Measurements from ENCODE around the gene PPP1R11. TPM values are rescaled to one million over a fixed set of nuclear protein-coding genes. Genes with fewer than 3 reads are reported as not detected.

PPP1R11 gene
- polyA plus RNA-seq, 6 donors from 2014 or later = 70.9 to 101 (median 84.8) TPM

DNA sequence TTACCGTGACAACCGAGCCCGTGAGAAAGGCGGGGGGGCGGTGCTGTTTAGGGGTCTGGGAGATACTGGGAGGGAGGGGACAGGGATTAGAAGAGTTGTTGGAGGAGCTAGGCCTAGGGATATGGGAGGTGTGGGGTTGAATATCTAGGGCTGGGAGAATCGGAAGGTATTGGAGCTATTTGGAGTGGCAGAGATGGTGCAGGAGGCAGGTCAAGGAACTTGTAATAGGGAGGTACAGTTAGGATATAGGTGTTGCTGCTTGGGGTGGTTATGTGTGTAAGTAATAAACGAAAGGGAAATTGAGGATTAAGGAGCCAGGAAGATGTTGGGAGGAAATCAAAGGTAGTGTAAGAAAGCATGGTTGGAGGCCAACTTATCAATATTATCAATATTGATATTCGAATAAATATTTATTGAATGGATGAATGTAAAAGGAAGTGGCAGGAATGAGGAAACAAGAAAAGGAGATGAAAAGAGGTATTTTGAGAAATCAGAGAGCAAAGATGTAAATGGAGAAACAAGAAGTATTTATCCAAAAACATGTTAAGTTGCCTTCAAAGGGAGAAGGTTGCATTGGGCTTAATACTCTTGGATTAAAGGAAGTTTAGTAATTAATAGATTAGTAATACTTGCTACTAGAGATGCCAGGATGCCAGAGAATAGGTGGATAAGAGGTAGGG lies 602 bp downstream of the PPP1R11 start:
- DNase-seq (no peak), ATAC-seq (ENCODE audit: low read depth in 2 of 2) (no peak)
- Mint-ChIP-seq H3K27me3 (peaks cover 23 to 35% (median 28%) of the 10 kb centered on the region in 3 donors), H3K27ac (peak overlapping the region; percentile 98 to 100 (median 100)), H3K9me3 (peaks cover 0 to 3% (median 0%) of the 10 kb centered on the region in 7 donors), H3K36me3 (peaks cover 37 to 51% of the 10 kb centered on the region in 2 donors), H3K4me3 (peak overlapping the region; percentile 84 to 99 (median 97)), H3K4me1 (peaks cover 48 to 59% (median 52%) of the 10 kb centered on the region in 3 donors)

DNA sequence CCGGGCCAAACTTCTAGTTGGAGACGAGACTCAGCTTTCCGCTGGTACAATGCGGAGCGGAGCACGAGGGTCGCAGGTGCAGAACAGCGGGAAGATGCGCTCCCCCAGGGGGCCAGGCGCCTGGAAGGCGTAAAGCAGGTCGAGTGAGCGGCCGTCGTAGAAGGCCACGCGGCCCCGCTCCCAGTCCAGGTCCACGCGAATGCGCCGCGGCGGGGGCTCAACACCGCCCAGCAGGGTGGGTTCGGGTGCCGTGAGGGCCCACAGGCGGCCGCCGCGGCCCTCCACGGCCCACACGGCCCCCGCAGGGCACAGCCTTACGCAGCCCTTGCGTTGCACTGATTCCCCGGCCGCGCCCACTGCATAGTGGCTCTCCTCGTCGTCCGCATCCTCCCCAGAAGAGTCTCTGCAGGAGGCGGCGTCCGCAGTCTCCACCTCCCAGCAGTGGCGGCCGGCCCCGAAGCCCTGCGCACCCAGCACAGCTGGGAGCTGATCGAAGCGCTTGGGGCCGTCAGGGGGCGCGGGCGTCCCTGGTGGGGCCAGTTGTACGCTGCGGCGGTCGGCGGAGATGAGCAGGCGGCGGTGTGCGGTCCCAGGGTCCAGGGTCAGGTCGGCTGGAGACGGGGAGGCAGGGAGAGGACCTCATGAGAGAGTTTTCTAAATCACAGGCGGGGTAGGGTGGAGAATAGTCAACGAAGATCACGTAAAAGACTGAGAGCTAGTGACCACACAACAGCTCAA lies 4.3 kb downstream of the PPP1R11 start:
- Mint-ChIP-seq H3K4me1 (peaks cover 55 to 67% (median 64%) of the 10 kb centered on the region in 3 donors), H3K27me3 (peaks cover 48 to 68% (median 57%) of the 10 kb centered on the region in 3 donors), H3K27ac (peak overlapping the region in 5 of 6 donors; percentile 12 to 65 (median 46)), H3K9me3 (peaks cover 0 to 3% (median 0%) of the 10 kb centered on the region in 7 donors), H3K36me3 (peaks cover 37 to 69% of the 10 kb centered on the region in 2 donors), H3K4me3 (peak overlapping the region in 4 of 8 donors; percentile 2 to 49 (median 44))
- DNase-seq (no peak), ATAC-seq (ENCODE audit: low read depth in 2 of 2) (no peak)

DNA sequence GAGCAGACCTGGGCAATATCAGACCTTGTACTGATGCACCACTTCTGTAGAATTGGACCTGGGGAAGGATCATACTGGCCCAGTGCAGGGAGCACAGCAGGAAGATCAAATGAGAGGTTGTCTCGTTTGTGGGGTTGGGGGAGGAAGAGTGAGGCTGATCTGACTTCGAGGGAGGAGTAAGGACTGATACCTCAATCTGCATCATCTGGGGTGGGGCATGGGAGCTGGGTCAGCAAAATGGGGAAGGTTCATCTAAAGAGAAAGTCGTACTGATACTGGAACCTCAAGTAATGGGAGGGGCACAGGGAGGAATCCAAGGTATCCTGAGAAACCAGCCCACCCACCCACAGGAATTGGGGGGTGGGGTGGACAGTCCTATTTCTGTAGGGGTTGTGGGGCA lies 4.9 kb downstream of the PPP1R11 start:
- Mint-ChIP-seq H3K4me1 (peaks cover 55 to 63% (median 61%) of the 10 kb centered on the region in 3 donors), H3K9me3 (peaks cover 0 to 3% (median 0%) of the 10 kb centered on the region in 7 donors), H3K27ac (peak overlapping the region in 3 of 6 donors; percentile 5 to 46 (median 36)), H3K36me3 (peaks cover 37 to 69% of the 10 kb centered on the region in 2 donors), H3K4me3 (peak overlapping the region in 3 of 8 donors; percentile 39 to 49 (median 48)), H3K27me3 (peaks cover 54 to 74% (median 63%) of the 10 kb centered on the region in 3 donors)
- ATAC-seq (ENCODE audit: low read depth in 2 of 2) (no peak), DNase-seq (no peak)

DNA sequence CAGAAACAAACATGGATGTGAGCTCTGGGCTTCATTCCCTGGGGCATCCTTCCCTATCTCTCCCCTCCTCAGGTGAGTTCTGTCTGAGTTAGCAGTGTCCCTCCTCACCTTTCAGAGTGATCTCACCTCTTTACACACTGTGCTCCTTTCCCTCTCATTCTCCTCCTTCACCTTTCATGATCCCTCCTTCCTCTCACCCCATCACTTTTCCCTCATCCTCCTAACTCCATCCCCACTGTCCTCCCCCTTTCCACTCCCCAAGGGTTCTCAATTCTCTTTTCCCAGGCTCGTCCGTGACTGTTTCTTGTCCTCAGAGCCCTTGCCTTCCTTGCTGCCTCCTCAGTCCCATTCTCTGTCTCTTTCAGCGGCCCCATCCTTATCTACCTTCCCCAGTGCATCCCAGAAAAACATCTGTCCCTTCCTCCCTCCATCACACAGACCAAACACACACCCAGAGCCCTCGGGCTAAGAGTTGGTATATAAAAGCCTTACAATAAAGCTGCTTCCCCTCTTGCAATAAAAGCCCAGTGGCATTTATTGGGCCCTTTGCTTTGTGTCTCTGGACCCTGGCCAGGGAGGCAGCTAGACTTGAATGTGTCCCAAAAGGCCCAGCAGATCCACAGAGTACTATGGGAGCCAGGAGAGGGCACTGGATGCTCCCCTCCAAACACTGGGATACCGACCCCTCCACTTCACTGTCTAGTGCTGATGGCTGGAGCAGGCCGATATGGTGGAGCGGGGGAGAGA lies 6.7 kb downstream of the PPP1R11 start:
- peak overlapping the region in 4 of 8 donors; percentile 21 to 74 (median 54) for H3K4me3 Mint-ChIP-seq
- DNase-seq (no peak), ATAC-seq (ENCODE audit: low read depth in 2 of 2) (no peak)
- peaks cover 37 to 45% (median 45%) of the 10 kb centered on the region in 3 donors for H3K4me1 Mint-ChIP-seq
- H3K9me3 Mint-ChIP-seq = peaks cover 0 to 3% (median 0%) of the 10 kb centered on the region in 7 donors
- peaks cover 67 to 83% (median 81%) of the 10 kb centered on the region in 3 donors for H3K27me3 Mint-ChIP-seq
- peak overlapping the region in 1 of 6 donors; percentile 9 for H3K27ac Mint-ChIP-seq
- H3K36me3 Mint-ChIP-seq = peaks cover 26 to 52% of the 10 kb centered on the region in 2 donors

DNA sequence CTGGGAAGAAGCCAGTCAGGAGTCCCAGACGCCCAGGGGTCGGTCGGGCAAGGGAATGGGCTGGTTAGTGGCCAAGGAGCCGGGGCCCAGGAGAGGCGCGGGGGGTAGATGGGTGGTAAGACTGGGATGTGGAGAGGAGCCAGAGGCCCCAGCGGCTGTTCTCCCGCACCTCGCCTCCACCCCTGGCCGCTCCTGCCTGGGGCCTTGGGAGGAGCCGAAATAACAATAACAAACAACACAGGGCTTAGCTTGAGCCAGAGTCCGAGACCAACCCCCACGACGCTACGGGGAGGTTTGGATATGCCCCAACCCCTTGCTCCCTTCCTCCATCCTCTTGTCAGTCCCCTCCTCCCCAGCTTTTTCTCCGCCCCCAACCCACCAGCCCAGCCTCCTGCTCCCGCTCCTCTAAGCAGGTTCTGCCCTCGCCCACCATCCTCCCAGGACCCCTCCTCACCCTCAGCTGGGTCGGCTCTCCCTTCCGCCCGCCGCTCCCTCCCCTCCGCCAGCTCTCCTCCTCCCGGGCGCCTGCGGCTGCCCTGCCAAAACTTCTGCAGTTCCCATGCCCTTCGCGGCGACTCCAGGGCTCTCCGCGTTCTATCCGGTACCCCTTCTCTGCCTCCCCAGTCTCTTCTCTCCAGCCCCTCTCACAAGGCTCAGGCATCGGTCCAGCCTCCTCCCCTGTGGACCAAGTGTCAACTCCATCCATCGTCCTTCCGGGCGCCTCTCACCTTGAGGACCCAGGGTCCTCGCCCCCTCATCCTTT lies 7.5 kb downstream of the PPP1R11 start:
- Mint-ChIP-seq H3K9me3 (peaks cover 0 to 3% (median 0%) of the 10 kb centered on the region in 7 donors), H3K27me3 (peaks cover 74 to 92% (median 90%) of the 10 kb centered on the region in 3 donors), H3K4me3 (peak overlapping the region in 6 of 8 donors; percentile 27 to 86 (median 66)), H3K36me3 (peaks cover 21 to 43% of the 10 kb centered on the region in 2 donors), H3K4me1 (peaks cover 37 to 43% (median 40%) of the 10 kb centered on the region in 3 donors), H3K27ac (peak overlapping the region in 2 of 6 donors; percentile 41 to 63)
- DNase-seq (no peak), ATAC-seq (ENCODE audit: low read depth in 2 of 2) (no peak)

DNA sequence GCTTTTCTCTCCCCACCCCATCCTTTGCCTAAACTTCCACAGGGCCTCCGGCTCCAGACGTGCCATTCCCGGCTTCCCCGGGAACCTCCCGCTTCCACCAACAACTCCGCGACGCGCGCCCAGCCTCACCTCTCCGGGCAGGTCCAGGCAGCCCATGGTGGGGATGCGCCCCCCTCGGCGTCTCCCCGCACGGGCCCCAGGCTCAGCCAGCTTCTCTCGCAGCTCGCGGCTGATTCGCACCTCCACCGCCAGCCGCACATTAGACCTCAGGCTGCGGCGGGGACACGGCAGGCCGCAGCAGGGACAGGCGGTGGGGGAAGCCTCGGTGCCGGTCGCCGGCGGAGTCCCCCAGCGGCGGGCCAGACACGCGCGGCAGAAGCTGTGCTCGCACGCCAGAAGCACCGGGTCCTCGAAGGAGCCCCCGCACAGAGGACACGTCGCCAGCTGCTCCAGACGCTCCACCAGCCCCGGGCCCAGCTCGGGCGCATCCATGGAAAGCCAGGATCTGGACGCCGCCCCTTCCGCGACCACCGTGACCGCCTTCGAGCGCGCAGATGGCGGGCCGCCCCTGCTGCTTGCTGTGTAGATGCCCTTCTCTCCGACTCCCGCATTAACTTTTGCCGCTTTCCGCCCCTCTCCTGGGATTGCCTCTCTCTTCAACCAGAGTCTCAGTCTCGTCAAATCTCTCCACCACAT lies 8.2 kb downstream of the PPP1R11 start, which contains the start of gene RNF39:
TSS of gene RNF39 (minus strand) at position 676 of the 696 bp plus-strand sequence. CDS start at position 492, 184 bp downstream.
- peak within 1 kb of the TSS in 6 of 8 donors; percentile 63 to 86 (median 74) for H3K4me3 Mint-ChIP-seq
- DNase-seq (no peak), ATAC-seq (ENCODE audit: low read depth in 2 of 2) (peak; percentile 35 to 55)
- H3K27me3 Mint-ChIP-seq = peaks cover 74 to 94% (median 93%) of the 10 kb centered on the region in 3 donors
- peaks cover 34 to 39% (median 35%) of the 10 kb centered on the region in 3 donors for H3K4me1 Mint-ChIP-seq
- peaks cover 0 to 3% (median 0%) of the 10 kb centered on the region in 7 donors for H3K9me3 Mint-ChIP-seq
- H3K27ac Mint-ChIP-seq = peak within 1 kb of the TSS in 4 of 6 donors; percentile 33 to 79 (median 52)
- H3K36me3 Mint-ChIP-seq = peaks cover 13 to 36% of the 10 kb centered on the region in 2 donors

DNA sequence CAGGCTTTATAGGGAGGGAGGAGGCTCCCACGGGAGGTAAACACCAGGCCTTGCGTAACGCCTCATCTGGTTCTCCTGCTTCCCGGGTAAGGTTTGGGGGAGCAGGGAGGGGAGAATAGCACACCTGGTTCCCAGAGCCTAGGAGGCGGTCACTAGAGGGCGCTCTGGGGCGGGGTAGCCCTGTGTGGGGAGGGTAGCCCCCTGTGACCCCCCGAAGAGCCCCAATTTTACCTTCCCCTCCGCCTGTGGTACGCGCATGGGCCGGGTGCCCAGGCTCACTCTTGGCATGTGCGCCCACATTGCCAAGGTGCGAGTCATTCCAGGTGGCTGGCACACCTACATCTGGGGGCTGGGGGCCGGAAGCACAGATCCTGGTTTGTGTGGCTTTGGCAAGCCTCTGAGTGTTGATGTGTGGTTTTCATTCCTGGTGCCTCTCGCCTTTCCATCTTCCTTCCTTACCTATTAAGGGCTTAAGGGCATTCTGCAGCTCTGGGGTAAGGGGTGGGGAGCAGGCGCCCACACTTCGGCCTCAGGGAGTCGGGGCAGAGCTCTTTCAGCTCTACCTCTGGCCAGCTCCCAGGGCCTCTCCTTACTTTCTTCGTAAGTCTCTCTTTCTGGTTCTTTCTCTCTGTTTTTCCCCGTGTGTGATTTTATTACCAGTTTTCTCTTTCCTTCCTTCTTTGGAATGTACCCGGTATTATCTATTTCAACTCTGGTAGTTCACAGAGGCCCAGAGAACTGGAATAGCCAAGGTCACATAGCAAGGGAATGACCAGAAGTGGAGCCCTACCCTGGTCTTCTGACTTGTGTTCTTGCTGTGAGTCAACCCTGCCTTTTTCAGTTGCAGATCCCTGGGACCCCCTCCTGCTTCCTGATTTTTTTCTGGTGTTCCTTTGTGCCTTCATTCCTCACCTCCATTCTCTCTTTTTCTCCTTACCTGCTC lies 9.1 kb downstream of the PPP1R11 start:
- H3K36me3 Mint-ChIP-seq = peaks cover 7 to 28% of the 10 kb centered on the region in 2 donors
- H3K9me3 Mint-ChIP-seq = peaks cover 0 to 3% (median 1%) of the 10 kb centered on the region in 7 donors
- no peak for DNase-seq
- peak overlapping the region in 3 of 6 donors; percentile 33 to 79 (median 44) for H3K27ac Mint-ChIP-seq
- peaks cover 72 to 90% (median 89%) of the 10 kb centered on the region in 3 donors for H3K27me3 Mint-ChIP-seq
- H3K4me3 Mint-ChIP-seq = peak overlapping the region in 6 of 8 donors; percentile 63 to 81 (median 74)
- peaks cover 27 to 32% (median 28%) of the 10 kb centered on the region in 3 donors for H3K4me1 Mint-ChIP-seq
- ATAC-seq (ENCODE audit: low read depth in 2 of 2) = peak in 1 of 2 donors; percentile 19

DNA sequence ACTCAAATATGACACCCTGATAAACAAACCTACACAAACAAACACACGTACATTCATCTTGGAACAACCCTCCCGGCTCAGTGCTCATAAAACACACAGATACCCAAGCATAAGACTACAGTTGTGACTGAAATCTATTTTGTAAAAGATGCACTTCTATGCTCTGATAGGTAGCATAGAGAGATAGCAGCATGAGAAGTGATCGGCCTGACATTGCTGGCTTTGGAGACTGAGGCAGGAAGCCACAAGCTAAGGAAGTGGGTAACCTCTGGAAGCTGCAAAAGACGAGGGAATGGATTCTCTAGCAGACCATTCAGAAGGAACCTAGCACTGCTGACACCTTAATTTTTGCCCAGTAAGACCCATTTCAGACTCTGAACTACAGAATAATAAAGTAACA lies 10.2 kb downstream of the PPP1R11 start:
- Mint-ChIP-seq H3K27me3 (peaks cover 64 to 81% (median 81%) of the 10 kb centered on the region in 3 donors), H3K4me3 (no peak overlapping the region), H3K27ac (no peak overlapping the region), H3K9me3 (peaks cover 0 to 4% (median 1%) of the 10 kb centered on the region in 7 donors), H3K36me3 (peaks cover 0 to 19% of the 10 kb centered on the region in 2 donors), H3K4me1 (peaks cover 19 to 25% (median 20%) of the 10 kb centered on the region in 3 donors)
- no peak for ATAC-seq (ENCODE audit: low read depth in 2 of 2)
- DNase-seq = no peak

DNA sequence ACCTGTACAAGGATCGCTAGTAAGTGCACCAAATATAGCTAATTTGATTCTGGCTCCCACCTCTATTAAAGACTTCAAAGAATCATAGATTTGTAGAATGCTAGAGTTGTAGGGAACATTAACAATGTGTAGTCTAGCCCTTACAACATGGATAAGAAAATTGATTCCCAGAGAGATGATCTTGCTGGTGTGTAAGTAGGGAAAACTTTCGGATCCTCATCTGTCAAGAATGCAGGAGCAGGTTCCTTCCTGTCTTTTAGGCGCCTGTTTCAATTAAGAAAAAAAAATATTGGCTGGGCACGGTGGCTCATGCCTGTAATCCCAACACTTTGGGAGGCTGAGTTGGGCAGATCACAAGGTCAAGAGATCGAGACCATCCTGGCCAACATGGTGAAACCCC lies 20.9 kb downstream of the PPP1R11 start:
- no peak for ATAC-seq (ENCODE audit: low read depth in 2 of 2)
- Mint-ChIP-seq H3K4me3 (no peak overlapping the region), H3K36me3 (peaks cover 0 to 9% of the 10 kb centered on the region in 2 donors), H3K9me3 (peaks cover 0 to 10% (median 2%) of the 10 kb centered on the region in 7 donors), H3K4me1 (no peaks in the 10 kb centered on the region), H3K27me3 (peaks cover 52 to 72% (median 61%) of the 10 kb centered on the region in 3 donors), H3K27ac (no peak overlapping the region)
- no peak for DNase-seq

DNA sequence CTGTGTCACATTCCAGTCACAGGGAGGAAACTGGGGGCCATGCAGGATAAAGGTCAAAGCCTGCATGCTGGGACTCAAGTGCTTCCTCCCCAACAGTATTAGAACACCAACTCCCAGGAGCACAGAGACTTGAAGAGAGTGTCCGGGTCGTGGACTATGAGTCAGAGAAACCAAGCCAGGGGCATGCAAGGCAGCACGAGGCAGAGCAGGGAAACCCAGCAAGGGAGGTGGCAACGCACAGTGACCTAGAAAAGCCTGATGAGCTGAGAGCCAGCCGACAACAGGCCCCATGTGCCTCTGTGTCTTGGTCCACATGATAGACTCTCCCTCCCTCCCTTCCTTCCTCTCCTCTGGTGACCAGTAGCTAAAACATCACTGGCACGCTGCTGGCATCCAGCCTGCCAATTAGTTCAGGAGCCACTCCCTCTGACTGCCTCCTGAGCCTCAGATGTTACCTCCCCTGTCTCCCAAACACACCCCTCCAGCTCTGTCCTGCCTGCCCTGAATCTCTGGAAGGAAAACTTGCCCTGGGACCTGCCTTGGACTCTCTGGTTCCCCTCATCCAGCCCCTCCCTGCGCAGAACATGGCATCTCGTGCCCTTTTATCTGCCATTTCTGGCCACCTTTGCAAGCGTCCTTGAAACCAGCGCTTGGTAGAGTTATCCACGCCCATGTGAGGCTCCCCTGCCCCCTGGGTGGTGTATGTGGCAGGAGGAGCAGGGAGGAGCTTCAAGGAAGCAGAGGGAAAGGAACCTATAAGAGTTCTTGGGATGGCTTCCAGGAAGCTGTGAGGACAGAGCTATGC lies 24.8 kb downstream of the PPP1R11 start:
- Mint-ChIP-seq H3K4me3 (no peak overlapping the region), H3K27ac (no peak overlapping the region), H3K36me3 (peaks cover 0 to 9% of the 10 kb centered on the region in 2 donors), H3K4me1 (no peaks in the 10 kb centered on the region), H3K9me3 (peaks cover 0 to 4% (median 1%) of the 10 kb centered on the region in 7 donors), H3K27me3 (peaks cover 76 to 89% (median 87%) of the 10 kb centered on the region in 3 donors)
- ATAC-seq (ENCODE audit: low read depth in 2 of 2) = no peak
- DNase-seq = no peak

Measured in naive B cell (primary cell).